SK-N-DZ (cell line): Measurements from ENCODE around the gene CADM4. TPM values are rescaled to one million over a fixed set of nuclear protein-coding genes. Genes with fewer than 3 reads are reported as not detected.
"Not testable (repeated sequence)": the region's sequence is repeated elsewhere in the genome, so short reads cannot be mapped to it uniquely, and the experiment has no call there.

ENCODE experiments used
- DNase-seq: peaks from one replicate; pipeline ENCODE4 v3.0.0-alpha.2; 2015; ENCODE audit warnings: low spot score
- polyA plus RNA-seq, 2 experiments: library from polyadenylated mRNA; depleted of rRNA; stranded (reverse); fragments of >200 nt; gene quantifications; 2 replicates each; pipeline ENCODE4 v1.2.3, GENCODE V29; 2014

CADM4 gene, protein sequence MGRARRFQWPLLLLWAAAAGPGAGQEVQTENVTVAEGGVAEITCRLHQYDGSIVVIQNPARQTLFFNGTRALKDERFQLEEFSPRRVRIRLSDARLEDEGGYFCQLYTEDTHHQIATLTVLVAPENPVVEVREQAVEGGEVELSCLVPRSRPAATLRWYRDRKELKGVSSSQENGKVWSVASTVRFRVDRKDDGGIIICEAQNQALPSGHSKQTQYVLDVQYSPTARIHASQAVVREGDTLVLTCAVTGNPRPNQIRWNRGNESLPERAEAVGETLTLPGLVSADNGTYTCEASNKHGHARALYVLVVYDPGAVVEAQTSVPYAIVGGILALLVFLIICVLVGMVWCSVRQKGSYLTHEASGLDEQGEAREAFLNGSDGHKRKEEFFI
- polyA plus RNA-seq (2014; cell fraction: cytosol; rRNA removed) = 17.3 and 25.7 TPM in 2 replicates
- 9.1 and 15.2 TPM in 2 replicates for polyA plus RNA-seq (2014; cell fraction: nucleus; rRNA removed)

DNA sequence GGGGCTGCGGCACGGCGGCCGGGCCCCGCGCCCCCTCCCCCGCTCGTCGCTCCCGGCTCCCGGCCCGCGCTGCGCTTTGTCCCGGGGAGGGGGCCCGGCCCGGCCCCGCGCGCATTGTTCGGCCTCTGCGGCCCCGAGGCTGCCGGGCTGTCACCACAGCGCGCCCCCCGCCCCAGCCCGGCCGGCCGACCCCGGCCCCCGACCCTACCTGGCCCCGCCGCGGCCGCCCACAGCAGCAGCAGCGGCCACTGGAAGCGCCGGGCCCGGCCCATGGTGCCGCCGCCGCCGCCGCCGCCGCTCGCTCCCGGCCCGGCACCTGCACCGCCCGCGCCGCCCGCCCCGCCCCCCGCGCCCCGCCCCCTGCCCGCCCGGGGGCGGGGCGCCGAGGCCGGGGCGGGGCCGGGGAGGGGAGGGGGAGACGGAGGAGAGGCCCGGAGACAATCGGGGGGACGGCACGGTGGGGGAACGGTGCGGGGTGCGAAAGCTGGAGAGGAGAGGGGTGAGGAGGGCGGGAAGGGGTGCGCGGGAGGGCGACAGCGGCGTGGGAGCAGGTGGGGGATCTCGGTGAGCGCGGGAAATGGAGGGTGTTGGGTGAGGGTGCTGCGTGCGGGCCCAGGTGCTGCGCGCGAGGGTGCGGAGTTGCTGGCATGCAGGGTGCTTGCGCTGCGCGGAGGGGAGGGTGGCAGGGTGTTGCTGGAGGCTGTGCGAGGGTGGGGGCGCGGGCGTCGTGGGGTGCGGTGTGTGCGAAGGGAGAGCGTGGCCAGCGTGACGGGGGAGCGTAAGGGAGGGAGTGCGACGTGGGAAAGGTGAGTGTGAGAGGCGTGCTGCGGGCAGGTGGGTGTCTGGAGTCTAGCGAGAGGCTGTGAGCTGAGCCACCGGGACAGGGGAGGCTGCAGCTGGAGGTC, at the start of gene CADM4:
Gene CADM4 (minus strand): TSS at position 332 of the 905 bp plus-strand sequence. CDS start 60 bp downstream, at position 272.
- DNase-seq = no peak

- DNase-seq = no peak
These were observed 48.5 kb upstream of the CADM4 start for GRCh38 chr19:43688059-43688701.

DNA sequence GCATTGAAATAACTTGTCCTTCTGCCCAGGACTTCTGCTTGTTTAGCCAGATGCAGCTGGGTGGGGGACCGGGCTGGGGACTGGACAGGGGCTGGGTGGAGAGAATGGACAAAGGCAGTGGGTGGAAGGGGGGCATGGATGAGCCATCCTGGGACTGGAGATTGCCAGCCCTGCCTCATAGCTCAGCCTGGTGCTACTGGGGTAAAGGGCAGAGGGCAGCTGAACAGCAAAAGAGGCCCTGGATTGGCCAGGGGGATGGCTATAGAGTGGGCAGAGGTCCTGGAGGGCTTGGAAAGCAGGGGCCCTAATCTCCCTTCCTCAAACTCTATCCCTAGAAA, 48.0 kb upstream of the CADM4 start:
- DNase-seq = no peak

- no peak for DNase-seq
These were observed 44.7 kb upstream of the CADM4 start for GRCh38 chr19:43684326-43684725.

GRCh38 chr19:43683905-43684304, 44.3 kb upstream of the CADM4 start:
- no peak for DNase-seq

DNA sequence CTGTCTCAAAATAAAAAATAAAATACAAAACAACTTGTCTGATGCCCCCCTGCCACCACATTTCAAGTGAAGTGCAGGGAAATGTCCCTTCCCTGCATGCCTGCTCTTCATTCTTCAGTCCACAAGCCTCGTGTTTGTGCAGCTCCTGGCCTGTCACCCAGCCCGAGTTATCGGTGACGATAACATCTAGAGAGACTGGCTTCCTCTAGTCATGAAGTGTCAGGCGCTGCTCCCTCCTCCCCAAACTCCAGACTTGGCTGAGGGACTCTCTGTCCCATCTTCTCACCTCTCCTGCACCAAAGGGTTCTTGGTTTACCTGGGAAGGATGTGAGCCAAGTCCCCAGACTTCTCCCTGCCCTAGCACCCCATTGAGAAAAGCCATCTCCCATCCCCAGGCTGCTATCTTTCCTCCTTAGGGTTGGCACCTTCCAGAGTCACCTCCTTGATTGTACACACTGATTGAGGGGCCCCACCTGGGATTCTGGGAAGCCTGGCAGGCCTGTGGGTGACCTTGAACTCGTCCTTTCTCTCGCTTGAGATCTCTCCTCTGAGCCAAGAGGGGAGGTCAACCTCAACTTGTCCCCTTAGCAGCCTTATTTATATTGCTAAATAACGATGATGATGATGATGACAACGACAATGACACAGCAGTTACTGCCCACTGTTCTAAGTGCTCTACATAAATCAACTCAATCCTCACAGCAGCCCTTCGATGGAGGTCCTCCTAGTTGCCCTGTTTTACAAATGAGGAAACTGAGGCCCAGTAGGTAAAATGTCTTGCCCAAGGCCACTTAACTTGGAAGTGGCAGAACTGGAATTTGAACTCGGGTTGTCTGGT, 43.4 kb upstream of the CADM4 start:
- DNase-seq = no peak

GRCh38 chr19:43682269-43682668, 42.6 kb upstream of the CADM4 start:
- DNase-seq = not testable (repeated sequence)

DNA sequence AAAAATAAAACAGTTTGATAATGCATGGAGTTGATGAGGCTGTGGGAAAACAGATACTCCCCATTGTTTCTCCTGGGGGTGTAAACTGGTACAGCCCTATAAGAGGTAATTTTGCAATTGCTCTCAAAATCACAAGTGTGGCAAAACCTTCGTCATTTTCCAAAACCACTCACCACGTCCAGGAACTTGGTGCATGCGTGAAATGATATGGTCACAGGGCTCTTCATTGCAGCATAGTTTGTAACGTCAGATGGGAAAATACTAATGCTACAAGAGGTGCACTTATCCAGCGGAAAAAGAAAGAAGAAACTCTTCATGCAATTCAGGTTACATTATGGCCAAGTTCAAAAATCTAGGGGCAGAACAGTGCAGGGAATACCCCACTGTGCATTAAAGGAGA, 42.2 kb upstream of the CADM4 start:
- no peak for DNase-seq

DNA sequence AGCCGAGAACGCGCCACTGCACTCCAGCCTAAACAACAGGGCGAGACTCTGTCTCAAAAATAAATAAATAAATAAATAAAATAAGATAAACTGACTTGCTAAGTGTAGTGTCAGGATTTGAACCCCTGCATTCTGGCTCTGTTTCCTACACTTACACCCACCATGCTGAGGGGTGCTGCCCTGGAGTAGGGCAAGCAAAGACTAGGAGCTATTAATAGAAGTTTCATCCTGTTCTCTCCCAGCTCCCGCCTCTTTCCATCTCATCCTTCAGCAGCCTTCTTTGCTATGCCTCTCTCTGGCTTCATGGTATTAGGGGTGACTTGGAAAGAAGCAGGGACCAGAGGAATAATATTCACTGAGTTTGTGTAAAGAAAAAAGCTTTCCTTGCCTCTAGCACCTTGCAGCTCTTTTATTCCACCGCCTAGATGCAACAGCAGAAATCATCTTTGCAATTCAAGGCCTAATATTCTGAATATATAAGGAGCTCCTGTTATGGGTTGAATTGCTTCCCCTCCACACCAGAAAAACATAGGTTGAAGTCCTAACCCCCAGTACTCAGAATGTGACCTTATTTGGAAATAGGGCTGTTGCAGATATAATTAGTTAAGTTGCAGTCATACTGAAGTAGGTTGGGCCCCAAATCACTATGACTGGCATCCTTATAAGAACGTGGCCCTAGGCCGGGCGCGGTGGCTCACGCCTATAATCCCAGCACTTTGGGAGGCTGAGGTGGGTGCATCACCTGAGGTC, 39.0 kb upstream of the CADM4 start:
- no peak for DNase-seq

GRCh38 chr19:43675906-43676305, 36.3 kb upstream of the CADM4 start:
- DNase-seq = no peak

DNA sequence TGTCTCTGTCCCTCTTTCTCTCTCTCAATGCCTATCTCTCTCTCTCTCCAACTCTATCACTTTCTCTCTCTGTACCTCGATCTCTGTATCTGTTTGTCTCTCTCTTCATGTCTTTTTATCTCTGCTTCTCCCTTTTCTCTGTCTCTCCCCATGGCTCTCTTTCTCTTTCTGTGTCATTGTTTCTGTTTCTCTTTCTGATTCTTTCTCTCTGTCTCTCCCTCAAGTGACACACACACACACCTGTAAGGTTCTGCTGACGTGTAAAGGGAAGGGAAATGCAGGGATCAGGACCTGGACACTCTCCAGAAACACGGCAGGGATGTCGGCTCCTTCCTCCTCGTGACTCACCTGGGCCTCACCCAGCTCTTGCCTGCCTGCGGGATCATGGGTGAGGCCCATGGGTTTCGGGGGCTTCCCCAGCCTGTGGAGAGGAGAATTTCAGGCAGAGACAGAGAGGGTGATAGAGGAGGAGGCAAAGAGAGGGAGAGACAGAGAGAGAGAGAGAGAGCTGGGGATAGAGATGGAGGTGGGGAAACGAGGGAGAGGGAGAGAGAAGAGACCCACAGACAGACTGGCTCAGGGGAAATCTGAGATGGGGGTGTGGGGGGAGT, 35.7 kb upstream of the CADM4 start:
- no peak for DNase-seq

GRCh38 chr19:43674596-43674995, 34.9 kb upstream of the CADM4 start:
- no peak for DNase-seq

DNA sequence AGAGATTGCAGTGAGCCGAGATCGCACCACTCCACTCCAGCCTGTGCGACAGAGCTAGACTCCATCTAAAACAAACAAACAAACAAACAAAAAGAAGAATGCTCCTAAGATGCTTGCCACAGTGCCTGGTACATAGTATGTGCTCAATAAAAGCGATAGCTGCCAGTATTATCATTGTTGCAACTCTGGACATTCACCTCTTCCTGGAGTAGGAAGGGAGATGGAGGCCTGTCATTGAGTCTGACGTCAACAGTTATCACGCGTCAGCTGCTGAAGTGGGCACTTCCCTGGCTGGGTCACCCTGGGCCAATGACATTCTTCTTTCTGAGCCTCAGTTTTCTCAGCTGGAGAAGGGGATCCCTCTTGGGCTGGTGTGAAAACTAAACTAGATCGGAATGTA, 34.5 kb upstream of the CADM4 start:
- no peak for DNase-seq

DNA sequence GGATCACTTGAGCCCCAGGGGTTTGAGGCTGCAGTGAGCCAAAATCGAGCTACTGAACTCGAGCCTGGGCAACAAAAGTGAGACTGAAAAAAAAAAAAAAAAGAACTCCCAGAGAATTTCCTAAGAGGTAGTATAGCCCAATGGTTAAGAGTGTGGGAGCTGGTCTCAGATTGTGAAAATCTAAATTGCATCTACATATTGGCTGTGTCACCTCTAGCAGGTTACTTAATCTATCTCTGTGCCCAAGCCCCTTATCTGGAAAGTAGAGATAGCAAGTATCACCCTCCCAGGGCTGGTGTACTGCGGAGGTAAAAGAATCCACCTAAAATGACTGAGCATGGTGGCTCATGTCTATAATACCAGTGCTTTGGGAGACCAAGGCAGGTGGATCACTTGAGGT, 34.0 kb upstream of the CADM4 start:
- DNase-seq = no peak

- no peak for DNase-seq
These were observed 32.5 kb upstream of the CADM4 start for GRCh38 chr19:43672061-43672679.

DNA sequence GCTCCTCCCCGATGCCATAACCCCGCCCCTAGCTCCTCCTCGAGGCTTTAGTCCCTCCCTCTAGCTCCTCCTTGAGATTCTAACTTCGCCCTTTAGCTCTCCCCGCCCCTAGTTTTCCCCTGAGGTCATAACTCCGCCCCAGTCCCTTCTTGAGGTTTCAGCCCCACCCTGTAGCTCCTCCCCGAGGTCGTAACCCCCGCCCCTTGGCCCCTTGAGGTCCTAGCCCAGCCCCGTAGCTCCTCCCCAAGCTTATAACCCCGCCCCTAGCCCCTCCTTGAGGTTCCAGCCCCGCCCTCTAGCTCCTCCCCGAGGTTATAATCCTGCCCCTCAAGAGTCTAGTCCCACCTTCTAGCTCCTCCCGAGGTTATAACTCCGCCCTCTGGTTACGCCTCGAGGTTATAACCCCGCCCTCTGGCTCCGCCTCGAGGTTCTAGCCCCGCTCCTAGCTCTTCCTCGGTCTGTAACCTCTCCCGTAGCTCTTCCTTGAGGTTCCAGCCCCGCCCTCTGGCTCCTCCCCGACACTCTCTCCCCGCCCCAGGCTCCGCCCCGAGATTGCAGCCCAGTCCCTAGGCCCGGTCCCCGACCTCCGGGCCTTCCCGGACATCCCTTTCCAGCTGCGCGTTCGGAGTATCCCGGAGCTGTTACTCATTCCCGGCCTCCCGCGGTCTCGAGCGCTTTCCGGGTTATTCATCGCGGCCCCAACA, 28.9 kb upstream of the CADM4 start:
- DNase-seq = peak; percentile 94

DNA sequence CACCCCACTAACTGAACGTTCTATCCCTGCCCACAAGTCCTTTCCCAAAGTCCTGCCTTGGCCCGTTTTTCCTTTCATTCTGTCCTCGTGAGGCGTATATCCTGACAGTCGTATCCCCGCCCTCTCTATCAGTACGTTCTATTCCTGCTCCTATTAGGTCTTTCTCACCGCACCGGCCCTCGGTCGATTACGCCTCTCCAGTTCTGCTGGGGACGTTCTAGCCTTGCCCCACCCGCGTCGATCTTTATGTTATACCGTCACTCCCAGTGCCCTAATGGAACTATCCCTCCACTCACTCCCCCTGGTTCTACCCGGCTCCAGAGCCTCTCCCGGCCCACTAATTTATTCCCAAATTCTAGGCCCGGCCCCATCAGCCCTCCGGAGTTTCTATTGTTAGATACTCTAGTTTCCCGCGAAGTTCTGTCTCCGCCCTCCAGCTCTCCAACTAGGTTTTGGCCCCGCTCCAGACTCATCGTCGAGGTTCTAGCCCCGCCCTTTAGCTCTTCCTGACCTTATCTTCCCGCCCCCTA, 28.3 kb upstream of the CADM4 start:
- DNase-seq = no peak

- no peak for DNase-seq
These were observed 27.7 kb upstream of the CADM4 start for GRCh38 chr19:43667126-43667875.
